Occipital lobe (tissue), 2 donors: ENCODE results near the gene NR1H4. TPM values are rescaled to one million over a fixed set of nuclear protein-coding genes. Genes with fewer than 3 reads are reported as not detected.

ENCODE experiments used
- small RNA-seq: library from RNA; depleted of rRNA; stranded (forward); fragments of <200 nt; gene quantifications from one replicate; pipeline ENCODE3, GENCODE V24; 2014
- total RNA-seq: library from RNA; depleted of rRNA; stranded (reverse); fragments of >200 nt; gene quantifications from one replicate; pipeline ENCODE4 v1.2.3, GENCODE V29; 2014

Gene NR1H4
- total RNA-seq, 1 donor from 2014 or later: not detected

Small RNA genes within 50 kb of the gene (small RNA-seq; reads per million reads assigned to genes)
- not detected for gene AC010200.2

Other genes starting within 250 kb of the NR1H4 start
- gene DEPDC4, start 206.8 kb upstream of the NR1H4 start, total RNA-seq: 1.2 TPM
- 123 TPM for gene SCYL2, start 206.7 kb upstream of the NR1H4 start, total RNA-seq
- gene SLC17A8, start 116.8 kb upstream of the NR1H4 start, total RNA-seq: 1.2 TPM
- 88.0 TPM for gene GAS2L3, start 99.8 kb downstream of the NR1H4 start, total RNA-seq